Psoas muscle (tissue), 8 donors: ENCODE data around the gene PTX4. TPM values are rescaled to one million over a fixed set of nuclear protein-coding genes. Genes with fewer than 3 reads are reported as not detected.

ENCODE experiments used
- ATAC-seq, 4 donors: fragments of 200-7000 bp; cut with Tn5 transposase; one replicate each; pipeline ENCODE4 v1.9.1; 2020; ENCODE audit warnings: moderate library complexity in 3 of 4, mild to moderate bottlenecking in 2 of 4
- DNase-seq, 2 donors: peaks; one replicate each; pipeline ENCODE4 v3.0.0-alpha.2; 2020
- H3K27ac ChIP-seq: fragments of 200-600 bp; one replicate; pipeline ENCODE4 v1.8.0; 2022
- H3K27me3 ChIP-seq, 3 donors: fragments of 200-600 bp in 1 of 3; one replicate each; pipeline versions ENCODE4 v1.6.1 to v1.8.0; 2013 to 2022; ENCODE audit warnings: low read length in 2 of 3, mild to moderate bottlenecking in 2 of 3, moderate library complexity in 1 of 3; ENCODE audit not compliant: insufficient read depth in 3 of 3
- H3K36me3 ChIP-seq, 2 donors: fragments of 200-600 bp in 1 of 2; one replicate each; pipeline versions ENCODE4 v1.6.1 to v1.8.0; 2013 to 2022; ENCODE audit warnings: low read depth in 1 of 2, mild to moderate bottlenecking in 1 of 2, moderate library complexity in 1 of 2; ENCODE audit not compliant: insufficient read depth in 1 of 2
- H3K4me1 ChIP-seq: fragments of 200-600 bp; one replicate; pipeline ENCODE4 v1.8.0; 2022
- H3K4me3 ChIP-seq: fragments of 200-600 bp; one replicate; pipeline ENCODE4 v1.8.0; 2022; ENCODE audit warnings: mild to moderate bottlenecking
- H3K9me3 ChIP-seq: fragments of 200-600 bp; one replicate; pipeline ENCODE4 v1.8.0; 2022
- WGBS, 3 donors: extraction: QIAGEN DNeasy Blood & Tissue Kit; methylation state at CpG; one replicate each; pipeline versions ENCODE4 v1.1.6 to v1.1.7; 2013; 5-methylcytosine and 5-hydroxymethylcytosine counted together
- intact Hi-C, 2 donors: fragments of 100-400 bp; cut with DNase I; formaldehyde crosslinking; loops; one replicate each; pipeline versions ENCODE4 v1.11.0 to v1.14.2; 2022
- polyA plus RNA-seq, 3 donors: library from polyadenylated mRNA; stranded (reverse); fragments of 200-250 nt; gene quantifications; one replicate each; pipeline ENCODE4 v1.2.3, GENCODE V29; 2013
- total RNA-seq, 4 donors: library from RNA; stranded (reverse); fragmentation: NEBNext Ultra II Directional in 2 of 4; extraction: Animal tissue kit (Norgen Biotek cat#: 25700) in 2 of 4; gene quantifications; one replicate each; pipeline versions ENCODE4 v1.2.1 to v1.2.4, GENCODE V29; 2021 to 2023
- TF ChIP-seq, protein P1 (sequence below): fragments of 200-600 bp; IDR thresholded peaks from one replicate; pipeline ENCODE4 v1.8.0; 2022; ENCODE audit warnings: antibody characterized with exemption
- donor health status: healthy with polysubstance abuse.
- donor health status: DM: no; HTN: no; CAD: no; lungs with moderate emphysema.
- donor health status: Bipolar disorder and iron deficiency.
- donor health status: healthy.
- donor health status: DM: yes; HTN: yes; CAD: no.
- donor health status: DM: no; HTN: no; CAD: no.
- donor health status: DM: no; HTN: no; CAD: no.
- donor health status: DM: yes; HTN: yes; CAD: no.

PTX4 gene
- total and polyA plus RNA-seq, 7 donors: 0.04 to 0.26 (median 0.23) TPM; not detected in 4

DNA sequence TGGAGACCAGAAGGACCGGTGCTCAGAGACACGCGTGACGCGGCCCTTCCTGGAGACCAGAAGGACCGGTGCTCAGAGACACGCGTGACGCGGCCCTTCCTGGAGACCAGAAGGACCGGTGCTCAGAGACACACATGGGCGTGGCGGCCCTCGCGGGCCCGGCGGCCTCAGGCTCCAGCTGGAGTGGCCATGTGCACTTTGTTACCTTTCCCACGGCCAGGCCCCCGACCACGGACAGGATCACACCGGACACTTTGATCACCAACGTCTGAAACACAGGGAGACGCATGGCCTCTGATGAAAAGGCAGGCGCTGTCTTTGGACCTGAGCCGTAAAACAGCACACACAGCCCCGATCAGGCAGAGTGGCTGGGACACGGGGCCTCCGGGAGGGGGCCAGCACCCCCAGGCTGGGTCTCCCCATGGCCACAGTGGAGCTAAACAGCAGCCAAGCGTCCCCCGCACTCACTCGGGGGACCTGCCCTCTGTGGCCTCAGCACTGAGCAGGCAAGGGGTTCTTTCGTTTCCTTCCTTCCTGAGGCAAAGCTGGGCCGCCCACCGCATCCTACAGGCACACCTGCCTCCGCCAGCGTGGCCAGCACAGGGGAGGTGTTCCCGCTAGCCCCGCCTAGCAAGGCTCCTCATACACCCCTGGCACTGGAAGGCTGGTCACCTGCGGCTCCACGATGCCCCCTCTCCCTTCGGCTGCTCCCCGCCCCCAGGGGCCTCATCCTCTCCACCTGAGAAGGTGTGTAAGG lies 31.1 kb downstream of the PTX4 start:
- no peaks in the 10 kb centered on the region for H3K27me3 ChIP-seq
- H3K9me3 ChIP-seq: no peaks in the 10 kb centered on the region
- H3K36me3 ChIP-seq: peaks cover 5 to 82% of the 10 kb centered on the region in 2 donors
- H3K4me3 ChIP-seq: no peak overlapping the region
- DNase-seq (no peak), ATAC-seq (peak in 1 of 4 donors; percentile 12)
- intact Hi-C loops: no loop called here
- WGBS, 3 donors: 85 to 93% (median 90%) methylated on average over 35 to 42 of the region's 42 CpGs
- no peak overlapping the region for H3K27ac ChIP-seq
- H3K4me1 ChIP-seq: no peaks in the 10 kb centered on the region
- TF ChIP-seq, protein P1, sequence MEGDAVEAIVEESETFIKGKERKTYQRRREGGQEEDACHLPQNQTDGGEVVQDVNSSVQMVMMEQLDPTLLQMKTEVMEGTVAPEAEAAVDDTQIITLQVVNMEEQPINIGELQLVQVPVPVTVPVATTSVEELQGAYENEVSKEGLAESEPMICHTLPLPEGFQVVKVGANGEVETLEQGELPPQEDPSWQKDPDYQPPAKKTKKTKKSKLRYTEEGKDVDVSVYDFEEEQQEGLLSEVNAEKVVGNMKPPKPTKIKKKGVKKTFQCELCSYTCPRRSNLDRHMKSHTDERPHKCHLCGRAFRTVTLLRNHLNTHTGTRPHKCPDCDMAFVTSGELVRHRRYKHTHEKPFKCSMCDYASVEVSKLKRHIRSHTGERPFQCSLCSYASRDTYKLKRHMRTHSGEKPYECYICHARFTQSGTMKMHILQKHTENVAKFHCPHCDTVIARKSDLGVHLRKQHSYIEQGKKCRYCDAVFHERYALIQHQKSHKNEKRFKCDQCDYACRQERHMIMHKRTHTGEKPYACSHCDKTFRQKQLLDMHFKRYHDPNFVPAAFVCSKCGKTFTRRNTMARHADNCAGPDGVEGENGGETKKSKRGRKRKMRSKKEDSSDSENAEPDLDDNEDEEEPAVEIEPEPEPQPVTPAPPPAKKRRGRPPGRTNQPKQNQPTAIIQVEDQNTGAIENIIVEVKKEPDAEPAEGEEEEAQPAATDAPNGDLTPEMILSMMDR: no peak

DNA sequence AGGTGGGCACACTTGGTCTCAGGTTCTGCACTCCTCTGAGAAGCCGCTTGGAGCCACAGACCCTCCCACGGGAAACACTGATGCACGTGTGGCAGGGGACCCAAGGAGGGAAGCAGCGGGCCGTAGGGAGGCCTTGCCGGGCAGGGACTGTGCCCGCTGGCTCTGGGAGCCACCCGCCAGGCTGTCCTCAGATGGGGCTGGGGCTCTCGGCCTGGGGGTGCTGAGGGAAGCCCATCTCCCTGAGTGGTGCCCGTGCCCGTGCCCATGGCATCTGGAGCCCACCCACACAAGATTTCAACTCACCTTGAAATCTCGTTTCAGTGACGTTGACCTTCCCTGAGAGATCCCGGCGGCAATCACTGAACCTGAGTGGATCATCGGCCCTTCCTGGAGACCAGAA lies 31.8 kb downstream of the PTX4 start:
- DNase-seq (no peak), ATAC-seq (no peak)
- intact Hi-C loops: no loop called here
- no peaks in the 10 kb centered on the region for H3K4me1 ChIP-seq
- H3K36me3 ChIP-seq: peaks cover 7 to 89% of the 10 kb centered on the region in 2 donors
- H3K27me3 ChIP-seq: no peaks in the 10 kb centered on the region
- no peak overlapping the region for H3K27ac ChIP-seq
- 90 to 92% (median 90%) methylated on average over 16 of the region's 16 CpGs for WGBS, 3 donors
- no peaks in the 10 kb centered on the region for H3K9me3 ChIP-seq
- no peak overlapping the region for H3K4me3 ChIP-seq
- TF ChIP-seq, protein P1: no peak

DNA sequence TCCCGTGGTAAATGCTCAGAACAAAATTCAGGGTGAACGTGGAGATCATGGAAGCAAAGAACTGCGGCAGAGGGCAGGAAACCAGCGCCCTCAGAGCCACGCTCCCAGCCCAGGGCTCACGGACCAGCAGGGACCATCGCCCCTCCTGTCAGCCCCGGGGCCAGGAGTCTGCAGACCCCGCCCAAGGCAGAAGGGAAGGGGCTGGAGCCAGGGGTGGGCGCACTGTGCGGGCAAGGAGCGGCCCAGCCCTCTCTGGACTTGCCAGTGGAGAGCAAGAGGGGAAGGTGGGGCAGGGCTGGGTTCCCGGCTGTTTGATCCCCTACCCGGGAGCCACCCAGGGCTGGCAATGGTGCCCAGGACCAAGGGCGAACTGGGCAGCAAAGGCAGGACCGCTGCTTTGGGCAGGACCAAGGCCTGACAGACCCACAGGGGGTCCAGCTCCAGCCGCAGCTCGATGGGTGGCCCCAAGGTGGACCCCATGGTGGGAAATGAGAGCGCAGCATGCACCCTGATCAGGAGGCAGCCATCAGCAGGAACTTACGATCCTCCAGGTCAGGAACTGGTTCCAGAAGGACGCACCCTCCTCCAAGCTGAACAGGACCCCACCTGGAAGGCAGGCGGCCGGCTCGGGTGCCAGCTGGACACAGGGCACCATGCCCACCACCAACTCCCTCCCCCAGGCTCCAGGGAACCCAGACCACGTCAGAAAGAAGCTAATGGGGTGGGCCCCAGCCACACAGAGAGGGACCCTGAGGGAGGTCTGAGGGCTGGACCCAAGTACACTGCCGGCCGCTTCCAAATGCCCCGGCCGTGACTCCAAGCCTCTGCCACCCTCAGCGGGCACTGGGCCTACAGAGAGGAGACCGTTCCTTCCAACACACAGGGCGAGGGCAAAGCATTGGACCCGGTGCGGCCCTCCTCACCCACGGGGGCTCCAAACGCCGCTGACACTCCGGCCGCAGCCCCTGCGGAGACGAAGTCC lies 33.3 kb downstream of the PTX4 start:
- H3K4me3 ChIP-seq: no peak overlapping the region
- DNase-seq: no peak
- no peak for ATAC-seq
- intact Hi-C loops: no loop called here
- WGBS, 3 donors: 91 to 94% (median 91%) methylated on average over 37 to 41 of the region's 41 CpGs
- no peaks in the 10 kb centered on the region for H3K4me1 ChIP-seq
- H3K9me3 ChIP-seq: no peaks in the 10 kb centered on the region
- H3K27ac ChIP-seq: no peak overlapping the region
- TF ChIP-seq, protein P1: no peak
- no peaks in the 10 kb centered on the region for H3K27me3 ChIP-seq
- H3K36me3 ChIP-seq: peaks cover 4 to 90% of the 10 kb centered on the region in 2 donors

DNA sequence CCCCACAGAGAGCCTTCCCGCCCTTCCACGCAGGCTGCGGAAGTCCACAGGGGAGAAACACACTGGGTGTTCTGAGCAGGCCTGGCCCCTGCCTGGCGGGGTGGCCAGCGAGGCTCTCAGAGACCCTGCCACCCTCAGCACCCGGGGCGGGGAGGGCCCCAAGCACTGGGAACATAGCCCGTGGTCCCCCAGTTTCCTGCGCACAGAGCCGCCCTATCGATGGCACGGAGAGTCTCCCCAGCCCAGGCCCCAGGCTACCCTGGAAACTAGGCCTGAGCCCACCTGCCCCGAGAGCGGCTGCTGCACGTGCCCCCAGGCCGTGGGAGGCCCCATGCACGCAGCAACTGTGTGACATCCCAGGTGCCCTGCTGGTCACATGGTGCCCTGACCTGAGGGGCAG lies 34.2 kb downstream of the PTX4 start:
- no peak overlapping the region for H3K27ac ChIP-seq
- WGBS, 3 donors: 90 to 92% (median 92%) methylated on average over 14 to 17 of the region's 17 CpGs
- peaks cover 2 to 93% of the 10 kb centered on the region in 2 donors for H3K36me3 ChIP-seq
- no peaks in the 10 kb centered on the region for H3K27me3 ChIP-seq
- intact Hi-C loops: no loop called here
- DNase-seq: no peak
- no peak for ATAC-seq
- no peaks in the 10 kb centered on the region for H3K4me1 ChIP-seq
- TF ChIP-seq, protein P1: no peak
- H3K9me3 ChIP-seq: no peaks in the 10 kb centered on the region
- H3K4me3 ChIP-seq: no peak overlapping the region
